Measurements from ENCODE around the gene PLVAP.
A peak's percentile ranks its signal among the peaks of the same experiment; 100 is the strongest.
"Not testable (repeated sequence)": the region's sequence is repeated elsewhere in the genome, so short reads cannot be mapped to it uniquely, and the experiment has no call there.

The PLVAP gene

GRCh38 chr19:17398902-17399527, 21.9 kb upstream of the PLVAP start:
- DNase-seq = no peak

GRCh38 chr19:17394891-17395415, 17.8 kb upstream of the PLVAP start:
- DNase-seq = no peak

GRCh38 chr19:17393914-17394313, 16.8 kb upstream of the PLVAP start, which contains the start of gene CCDC194:
Gene CCDC194, minus strand, starts transcription at chr19:17394196. Its CDS starts 38 bp downstream, at chr19:17394158.
- DNase-seq = no peak

GRCh38 chr19:17393002-17393401, 15.9 kb upstream of the PLVAP start:
- no peak for DNase-seq

GRCh38 chr19:17391371-17392151, 14.4 kb upstream of the PLVAP start:
- DNase-seq = no peak

GRCh38 chr19:17390665-17391370, 13.7 kb upstream of the PLVAP start:
- DNase-seq = no peak

GRCh38 chr19:17389957-17390664, 13.0 kb upstream of the PLVAP start:
- DNase-seq = no peak

GRCh38 chr19:17389288-17389687, 12.1 kb upstream of the PLVAP start:
- DNase-seq = no peak

- no peak for DNase-seq
Observed at GRCh38 chr19:17385878-17386611, 8.9 kb upstream of the PLVAP start.

- DNase-seq = no peak
Observed at GRCh38 chr19:17380426-17381138, 3.4 kb upstream of the PLVAP start.

- no peak for DNase-seq
Observed at GRCh38 chr19:17379221-17379631, 2.1 kb upstream of the PLVAP start.

- no peak for DNase-seq
Observed at GRCh38 chr19:17378271-17378670, 1.1 kb upstream of the PLVAP start.

GRCh38 chr19:17370026-17370587, 7.0 kb downstream of the PLVAP start:
- DNase-seq = peak; percentile 44

GRCh38 chr19:17365361-17365760, 11.8 kb downstream of the PLVAP start:
- no peak for DNase-seq

- DNase-seq = not testable (repeated sequence)
Observed at GRCh38 chr19:17363852-17364605, 13.1 kb downstream of the PLVAP start.

GRCh38 chr19:17359905-17360800, 17.0 kb downstream of the PLVAP start:
- DNase-seq = no peak

- DNase-seq = no peak
Observed at GRCh38 chr19:17358395-17358794, 18.7 kb downstream of the PLVAP start.

GRCh38 chr19:17357724-17358123, 19.4 kb downstream of the PLVAP start:
- DNase-seq = no peak

GRCh38 chr19:17357078-17357666, 20.0 kb downstream of the PLVAP start:
- no peak for DNase-seq

All from SIG-M5 (cell line).